Tibial nerve (tissue), 3 donors: ENCODE data around the gene RPS6KA2.

Experiments used
- POLR2A ChIP-seq, 2 donors: fragments of 450-650 bp; IDR thresholded peaks; one replicate each; pipeline ENCODE4 v1.6.1; 2017; ENCODE audit warnings: antibody characterized with exemption in 2 of 2, mild to moderate bottlenecking in 2 of 2, moderate library complexity in 2 of 2
- TF ChIP-seq, protein P1 (sequence below), 5 experiments: fragments of 200-600 bp in 3 of 5; fragments of 450-650 bp in 2 of 5; sonication (generic) in 3 of 5; IDR thresholded peaks; one replicate each; pipeline ENCODE4 v1.5.1; 2016 to 2019; ENCODE audit warnings: antibody characterized with exemption in 5 of 5, mild to moderate bottlenecking in 3 of 5, moderate library complexity in 2 of 5

GRCh38 chr6:166439366-166440091 is 187.5 kb downstream of the RPS6KA2 start:
- TF ChIP-seq, protein P1, sequence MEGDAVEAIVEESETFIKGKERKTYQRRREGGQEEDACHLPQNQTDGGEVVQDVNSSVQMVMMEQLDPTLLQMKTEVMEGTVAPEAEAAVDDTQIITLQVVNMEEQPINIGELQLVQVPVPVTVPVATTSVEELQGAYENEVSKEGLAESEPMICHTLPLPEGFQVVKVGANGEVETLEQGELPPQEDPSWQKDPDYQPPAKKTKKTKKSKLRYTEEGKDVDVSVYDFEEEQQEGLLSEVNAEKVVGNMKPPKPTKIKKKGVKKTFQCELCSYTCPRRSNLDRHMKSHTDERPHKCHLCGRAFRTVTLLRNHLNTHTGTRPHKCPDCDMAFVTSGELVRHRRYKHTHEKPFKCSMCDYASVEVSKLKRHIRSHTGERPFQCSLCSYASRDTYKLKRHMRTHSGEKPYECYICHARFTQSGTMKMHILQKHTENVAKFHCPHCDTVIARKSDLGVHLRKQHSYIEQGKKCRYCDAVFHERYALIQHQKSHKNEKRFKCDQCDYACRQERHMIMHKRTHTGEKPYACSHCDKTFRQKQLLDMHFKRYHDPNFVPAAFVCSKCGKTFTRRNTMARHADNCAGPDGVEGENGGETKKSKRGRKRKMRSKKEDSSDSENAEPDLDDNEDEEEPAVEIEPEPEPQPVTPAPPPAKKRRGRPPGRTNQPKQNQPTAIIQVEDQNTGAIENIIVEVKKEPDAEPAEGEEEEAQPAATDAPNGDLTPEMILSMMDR (IDR thresholded peaks at IDR 0.05) = no peak
- TF ChIP-seq POLR2A (IDR thresholded peaks at IDR 0.05) = no peak
